GM19395 (cell line): ENCODE measurements around the gene FBXO17.

Source experiments
- ATAC-seq: cut with Tn5 transposase; IDR thresholded peaks from one replicate; pipeline ENCODE4 v1.9.1; 2021; ENCODE audit warnings: mild to moderate bottlenecking, moderate library complexity; ENCODE audit not compliant: unreplicated experiment

The FBXO17 gene

GRCh38 chr19:38894968-38895367 lies 80.6 kb downstream of the FBXO17 start:
- ATAC-seq, result no peak

- no peak for ATAC-seq
Observed at GRCh38 chr19:38893341-38893771, 82.2 kb downstream of the FBXO17 start.

GRCh38 chr19:38892841-38893240 lies 82.7 kb downstream of the FBXO17 start:
- ATAC-seq, result no peak

GRCh38 chr19:38891771-38892170 lies 83.8 kb downstream of the FBXO17 start:
- no peak for ATAC-seq
